ENCODE measurements around the gene TRIM54. TPM values are rescaled to one million over a fixed set of nuclear protein-coding genes. Genes with fewer than 3 reads are reported as not detected.

Gene TRIM54
- total RNA-seq, 1 experiment from 2014 or later = 3.3 TPM

DNA sequence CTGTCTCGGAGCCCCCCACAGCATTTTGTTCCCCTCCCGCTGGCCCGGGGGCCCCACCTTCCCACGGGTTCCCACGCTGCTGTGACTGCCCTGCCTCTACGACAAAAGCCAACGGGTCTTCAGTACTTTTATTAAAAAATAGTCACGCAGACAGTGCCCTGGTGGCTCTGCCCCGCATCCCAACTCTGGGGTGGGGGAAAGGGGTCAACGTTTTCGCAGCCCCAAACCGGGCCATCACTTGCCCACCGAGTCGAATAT is 25.0 kb downstream of the TRIM54 start:
- ATAC-seq (no peak), DNase-seq (ENCODE audit: low spot score) (no peak)
- TF ChIP-seq, protein P1, sequence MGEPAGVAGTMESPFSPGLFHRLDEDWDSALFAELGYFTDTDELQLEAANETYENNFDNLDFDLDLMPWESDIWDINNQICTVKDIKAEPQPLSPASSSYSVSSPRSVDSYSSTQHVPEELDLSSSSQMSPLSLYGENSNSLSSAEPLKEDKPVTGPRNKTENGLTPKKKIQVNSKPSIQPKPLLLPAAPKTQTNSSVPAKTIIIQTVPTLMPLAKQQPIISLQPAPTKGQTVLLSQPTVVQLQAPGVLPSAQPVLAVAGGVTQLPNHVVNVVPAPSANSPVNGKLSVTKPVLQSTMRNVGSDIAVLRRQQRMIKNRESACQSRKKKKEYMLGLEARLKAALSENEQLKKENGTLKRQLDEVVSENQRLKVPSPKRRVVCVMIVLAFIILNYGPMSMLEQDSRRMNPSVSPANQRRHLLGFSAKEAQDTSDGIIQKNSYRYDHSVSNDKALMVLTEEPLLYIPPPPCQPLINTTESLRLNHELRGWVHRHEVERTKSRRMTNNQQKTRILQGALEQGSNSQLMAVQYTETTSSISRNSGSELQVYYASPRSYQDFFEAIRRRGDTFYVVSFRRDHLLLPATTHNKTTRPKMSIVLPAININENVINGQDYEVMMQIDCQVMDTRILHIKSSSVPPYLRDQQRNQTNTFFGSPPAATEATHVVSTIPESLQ (CRISPR knock-in tag; IDR thresholded peaks at IDR 0.05) = no peak
- TF ChIP-seq ZNF423 (CRISPR knock-in tag; IDR thresholded peaks at IDR 0.05) = no peak
- TF ChIP-seq, protein P2, sequence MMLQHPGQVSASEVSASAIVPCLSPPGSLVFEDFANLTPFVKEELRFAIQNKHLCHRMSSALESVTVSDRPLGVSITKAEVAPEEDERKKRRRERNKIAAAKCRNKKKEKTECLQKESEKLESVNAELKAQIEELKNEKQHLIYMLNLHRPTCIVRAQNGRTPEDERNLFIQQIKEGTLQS (CRISPR knock-in tag; conservative IDR thresholded peaks at IDR 0.05) = no peak
- TF ChIP-seq, protein P3, sequence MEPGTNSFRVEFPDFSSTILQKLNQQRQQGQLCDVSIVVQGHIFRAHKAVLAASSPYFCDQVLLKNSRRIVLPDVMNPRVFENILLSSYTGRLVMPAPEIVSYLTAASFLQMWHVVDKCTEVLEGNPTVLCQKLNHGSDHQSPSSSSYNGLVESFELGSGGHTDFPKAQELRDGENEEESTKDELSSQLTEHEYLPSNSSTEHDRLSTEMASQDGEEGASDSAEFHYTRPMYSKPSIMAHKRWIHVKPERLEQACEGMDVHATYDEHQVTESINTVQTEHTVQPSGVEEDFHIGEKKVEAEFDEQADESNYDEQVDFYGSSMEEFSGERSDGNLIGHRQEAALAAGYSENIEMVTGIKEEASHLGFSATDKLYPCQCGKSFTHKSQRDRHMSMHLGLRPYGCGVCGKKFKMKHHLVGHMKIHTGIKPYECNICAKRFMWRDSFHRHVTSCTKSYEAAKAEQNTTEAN (CRISPR knock-in tag; IDR thresholded peaks at IDR 0.05) = no peak
- no peak for TF ChIP-seq ERG (CRISPR knock-in tag; IDR thresholded peaks at IDR 0.05)
- no peak for TF ChIP-seq MYBL2 (CRISPR knock-in tag; IDR thresholded peaks at IDR 0.05)
- no peak for TF ChIP-seq GTF2I (CRISPR knock-in tag; conservative IDR thresholded peaks at IDR 0.05)
- TF ChIP-seq, protein P4, sequence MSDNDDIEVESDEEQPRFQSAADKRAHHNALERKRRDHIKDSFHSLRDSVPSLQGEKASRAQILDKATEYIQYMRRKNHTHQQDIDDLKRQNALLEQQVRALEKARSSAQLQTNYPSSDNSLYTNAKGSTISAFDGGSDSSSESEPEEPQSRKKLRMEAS (CRISPR knock-in tag; IDR thresholded peaks at IDR 0.05) = no peak
- TF ChIP-seq MXD4 (CRISPR knock-in tag; IDR thresholded peaks at IDR 0.05; ENCODE audit: borderline replicate concordance) = no peak
- TF ChIP-seq ATF1 (CRISPR knock-in tag; IDR thresholded peaks at IDR 0.05) = no peak
- no peak for TF ChIP-seq JUN (CRISPR knock-in tag; IDR thresholded peaks at IDR 0.05)
- no peak for TF ChIP-seq ETV6 (CRISPR knock-in tag; IDR thresholded peaks at IDR 0.05)
- TF ChIP-seq NFATC4 (CRISPR knock-in tag; IDR thresholded peaks at IDR 0.05) = no peak
- TF ChIP-seq ZNF671 (CRISPR knock-in tag; IDR thresholded peaks at IDR 0.05) = no peak
- no peak for TF ChIP-seq CREB1 (CRISPR knock-in tag; IDR thresholded peaks at IDR 0.05)
- TF ChIP-seq E2F5 (CRISPR knock-in tag; IDR thresholded peaks at IDR 0.05) = no peak
- TF ChIP-seq, protein P5, sequence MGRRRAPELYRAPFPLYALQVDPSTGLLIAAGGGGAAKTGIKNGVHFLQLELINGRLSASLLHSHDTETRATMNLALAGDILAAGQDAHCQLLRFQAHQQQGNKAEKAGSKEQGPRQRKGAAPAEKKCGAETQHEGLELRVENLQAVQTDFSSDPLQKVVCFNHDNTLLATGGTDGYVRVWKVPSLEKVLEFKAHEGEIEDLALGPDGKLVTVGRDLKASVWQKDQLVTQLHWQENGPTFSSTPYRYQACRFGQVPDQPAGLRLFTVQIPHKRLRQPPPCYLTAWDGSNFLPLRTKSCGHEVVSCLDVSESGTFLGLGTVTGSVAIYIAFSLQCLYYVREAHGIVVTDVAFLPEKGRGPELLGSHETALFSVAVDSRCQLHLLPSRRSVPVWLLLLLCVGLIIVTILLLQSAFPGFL (CRISPR knock-in tag; IDR thresholded peaks at IDR 0.05; ENCODE audit: borderline replicate concordance) = no peak
- no peak for TF ChIP-seq RELA (CRISPR knock-in tag; IDR thresholded peaks at IDR 0.05; ENCODE audit: borderline replicate concordance)
- TF ChIP-seq TEAD4 (CRISPR knock-in tag; IDR thresholded peaks at IDR 0.05) = no peak
- TF ChIP-seq CREM (CRISPR knock-in tag; IDR thresholded peaks at IDR 0.05) = no peak
- Mint-ChIP-seq H3K4me1 (peaks cover 8% of the 10 kb centered on the region; the same call in 1 of the 2 replicates), H3K36me3 (peaks cover 6% of the 10 kb centered on the region), H3K9me3 (no peaks in the 10 kb centered on the region), H3K4me3 (peak overlapping the region; percentile 62), H3K27ac (no peak overlapping the region), H3K27me3 (ENCODE audit: low read depth) (peaks cover 53% of the 10 kb centered on the region)
- ChIA-PET POLR2A (interaction anchor here (1.2 kb wide), 1 partner anchor 15 kb away, joined by 4 read pairs; the partner anchor contains the start of gene MPV17), CTCF (interaction anchor here (1.1 to 1.7 kb wide), 7 partner anchors 14 to 137 kb away, joined by 3 to 12 read pairs (median 6); partner anchors contain the start of gene SLC30A3)
